22Rv1 (cell line): ENCODE measurements around the gene ECT2.

Source experiments
- ZFX ChIP-seq: fragments of 450-650 bp; IDR thresholded peaks from 2 replicates; pipeline ENCODE4 v1.6.1; 2017; ENCODE audit warnings: antibody characterized with exemption, borderline replicate concordance
- TF ChIP-seq, protein P1 (sequence below): fragments of 450-650 bp; IDR thresholded peaks from 2 replicates; pipeline ENCODE4 v1.5.1; 2017; ENCODE audit warnings: mild to moderate bottlenecking

- TF ChIP-seq, protein P1, sequence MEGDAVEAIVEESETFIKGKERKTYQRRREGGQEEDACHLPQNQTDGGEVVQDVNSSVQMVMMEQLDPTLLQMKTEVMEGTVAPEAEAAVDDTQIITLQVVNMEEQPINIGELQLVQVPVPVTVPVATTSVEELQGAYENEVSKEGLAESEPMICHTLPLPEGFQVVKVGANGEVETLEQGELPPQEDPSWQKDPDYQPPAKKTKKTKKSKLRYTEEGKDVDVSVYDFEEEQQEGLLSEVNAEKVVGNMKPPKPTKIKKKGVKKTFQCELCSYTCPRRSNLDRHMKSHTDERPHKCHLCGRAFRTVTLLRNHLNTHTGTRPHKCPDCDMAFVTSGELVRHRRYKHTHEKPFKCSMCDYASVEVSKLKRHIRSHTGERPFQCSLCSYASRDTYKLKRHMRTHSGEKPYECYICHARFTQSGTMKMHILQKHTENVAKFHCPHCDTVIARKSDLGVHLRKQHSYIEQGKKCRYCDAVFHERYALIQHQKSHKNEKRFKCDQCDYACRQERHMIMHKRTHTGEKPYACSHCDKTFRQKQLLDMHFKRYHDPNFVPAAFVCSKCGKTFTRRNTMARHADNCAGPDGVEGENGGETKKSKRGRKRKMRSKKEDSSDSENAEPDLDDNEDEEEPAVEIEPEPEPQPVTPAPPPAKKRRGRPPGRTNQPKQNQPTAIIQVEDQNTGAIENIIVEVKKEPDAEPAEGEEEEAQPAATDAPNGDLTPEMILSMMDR = no peak
- no peak for TF ChIP-seq ZFX
Observed at GRCh38 chr3:172844428-172844827, 93.9 kb downstream of the ECT2 start.
